ENCODE data around the gene TMEM121B. TPM values are rescaled to one million over a fixed set of nuclear protein-coding genes. Genes with fewer than 3 reads are reported as not detected.

The TMEM121B gene
- total RNA-seq, 1 experiment from 2014 or later: 8.1 TPM

DNA sequence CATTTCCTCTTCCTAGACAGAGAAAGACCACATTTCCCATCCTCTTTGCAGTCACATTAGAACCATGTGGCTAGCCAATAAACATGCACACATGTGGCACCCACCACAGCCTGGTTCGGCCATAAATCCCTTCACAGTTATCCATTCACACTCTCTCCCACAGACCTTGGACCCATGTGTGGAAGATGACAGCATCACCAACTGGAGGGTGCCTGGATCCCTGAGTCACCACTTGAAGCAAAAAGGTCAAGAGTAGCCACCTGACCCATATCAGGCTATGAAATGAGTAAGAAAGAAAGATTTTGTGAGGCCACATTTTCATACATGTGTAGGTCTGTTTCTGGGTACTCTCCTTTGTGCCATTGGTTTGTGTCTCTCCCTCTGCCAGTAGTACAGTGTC lies 9.0 kb upstream of the TMEM121B start:
- H3K9me3 ChIP-seq (ENCODE audit: control insufficient read depth, low read depth, low read length): no peaks in the 10 kb centered on the region
- no peak overlapping the region for H2AFZ ChIP-seq (ENCODE audit: low read length)
- H2BK15ac ChIP-seq (ENCODE audit: low read depth, low read length): no peak overlapping the region
- no peak overlapping the region for H2BK20ac ChIP-seq (ENCODE audit: low read depth, low read length, poor library complexity, severe bottlenecking)
- WGBS (ENCODE audit: extremely low coverage, insufficient read length, low lambda C conversion rate): no CpG with 5 or more reads among the region's 1 CpG
- Mint-ChIP-seq H3K27ac (no peak overlapping the region; a peak in 1 of 7 replicates), H3K4me1 (peaks cover 10 to 11% of the 10 kb centered on the region in 2 experiments), H3K4me3 (no peak overlapping the region), H3K27me3 (ENCODE audit: low read depth) (no peaks in the 10 kb centered on the region; the same call in none of the 2 replicates), H3K36me3 (ENCODE audit: insufficient read depth in 1 of 3, low read depth in 3 of 3) (peaks cover 3 to 9% (median 4%) of the 10 kb centered on the region in 3 experiments; a peak in 5 of 7 replicates), H3K9me3 (no peaks in the 10 kb centered on the region)
- no peak overlapping the region for H3K18ac ChIP-seq (ENCODE audit: insufficient read length, low read depth, low read length)
- H3T11ph ChIP-seq (ENCODE audit: low read length): no peak overlapping the region
- H3K4ac ChIP-seq (ENCODE audit: low read depth, low read length): no peak overlapping the region
- H3K79me2 ChIP-seq (ENCODE audit: insufficient read depth, low read length): no peaks in the 10 kb centered on the region
- H3K4me1 ChIP-seq (ENCODE audit: insufficient read depth, low read length): no peaks in the 10 kb centered on the region
- no peak overlapping the region for H4K8ac ChIP-seq (replicated peaks; ENCODE audit: insufficient read length, low read depth, low read length)
- no peak overlapping the region for H4K5ac ChIP-seq (ENCODE audit: insufficient read length, low read depth, low read length)
- H3K79me1 ChIP-seq (ENCODE audit: insufficient read depth, low read depth, low read length, poor library complexity, severe bottlenecking): no peaks in the 10 kb centered on the region
- H2BK12ac ChIP-seq (ENCODE audit: insufficient read length, low read depth, low read length): no peak overlapping the region
- H3K27me3 ChIP-seq (ENCODE audit: insufficient read depth, low read length): no peaks in the 10 kb centered on the region
- no peak for DNase-seq
- no peaks in the 10 kb centered on the region for H4K20me1 ChIP-seq (ENCODE audit: control insufficient read depth, insufficient read depth, insufficient read length)
- no peak overlapping the region for H3K4me2 ChIP-seq (ENCODE audit: insufficient read depth, insufficient read length, low read length)
- H2BK5ac ChIP-seq (ENCODE audit: insufficient read length, low read length): no peak overlapping the region
- H2AK5ac ChIP-seq (ENCODE audit: insufficient read length, low read length): no peak overlapping the region
- H3K23me2 ChIP-seq (ENCODE audit: insufficient read length, low read depth, low read length, poor library complexity, severe bottlenecking): no peaks in the 10 kb centered on the region
- H3K56ac ChIP-seq (ENCODE audit: insufficient read length, low read depth, low read length): no peak overlapping the region
- no peak overlapping the region for H3K27ac ChIP-seq (ENCODE audit: insufficient read length, low read depth, low read length)
- H4K91ac ChIP-seq (ENCODE audit: insufficient read length, low read depth, low read length): no peak overlapping the region
- H3K23ac ChIP-seq (ENCODE audit: insufficient read length, low read depth, low read length): no peak overlapping the region
- H2BK120ac ChIP-seq (ENCODE audit: low read depth, low read length, poor library complexity, severe bottlenecking): no peak overlapping the region
- no peak overlapping the region for H3K9ac ChIP-seq (ENCODE audit: extremely low read depth, insufficient read length, low read length)
- H3K14ac ChIP-seq (ENCODE audit: insufficient read depth, low read length): no peak overlapping the region
- TF ChIP-seq, protein P1, sequence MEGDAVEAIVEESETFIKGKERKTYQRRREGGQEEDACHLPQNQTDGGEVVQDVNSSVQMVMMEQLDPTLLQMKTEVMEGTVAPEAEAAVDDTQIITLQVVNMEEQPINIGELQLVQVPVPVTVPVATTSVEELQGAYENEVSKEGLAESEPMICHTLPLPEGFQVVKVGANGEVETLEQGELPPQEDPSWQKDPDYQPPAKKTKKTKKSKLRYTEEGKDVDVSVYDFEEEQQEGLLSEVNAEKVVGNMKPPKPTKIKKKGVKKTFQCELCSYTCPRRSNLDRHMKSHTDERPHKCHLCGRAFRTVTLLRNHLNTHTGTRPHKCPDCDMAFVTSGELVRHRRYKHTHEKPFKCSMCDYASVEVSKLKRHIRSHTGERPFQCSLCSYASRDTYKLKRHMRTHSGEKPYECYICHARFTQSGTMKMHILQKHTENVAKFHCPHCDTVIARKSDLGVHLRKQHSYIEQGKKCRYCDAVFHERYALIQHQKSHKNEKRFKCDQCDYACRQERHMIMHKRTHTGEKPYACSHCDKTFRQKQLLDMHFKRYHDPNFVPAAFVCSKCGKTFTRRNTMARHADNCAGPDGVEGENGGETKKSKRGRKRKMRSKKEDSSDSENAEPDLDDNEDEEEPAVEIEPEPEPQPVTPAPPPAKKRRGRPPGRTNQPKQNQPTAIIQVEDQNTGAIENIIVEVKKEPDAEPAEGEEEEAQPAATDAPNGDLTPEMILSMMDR (conservative IDR thresholded peaks at IDR 0.05): no peak

Measured in H9 (cell line).